ENCODE data around the gene PLEKHA3.
"Not testable (repeated sequence)": the region's sequence is repeated elsewhere in the genome, so short reads cannot be mapped to it uniquely, and the experiment has no call there.

Gene PLEKHA3

DNA sequence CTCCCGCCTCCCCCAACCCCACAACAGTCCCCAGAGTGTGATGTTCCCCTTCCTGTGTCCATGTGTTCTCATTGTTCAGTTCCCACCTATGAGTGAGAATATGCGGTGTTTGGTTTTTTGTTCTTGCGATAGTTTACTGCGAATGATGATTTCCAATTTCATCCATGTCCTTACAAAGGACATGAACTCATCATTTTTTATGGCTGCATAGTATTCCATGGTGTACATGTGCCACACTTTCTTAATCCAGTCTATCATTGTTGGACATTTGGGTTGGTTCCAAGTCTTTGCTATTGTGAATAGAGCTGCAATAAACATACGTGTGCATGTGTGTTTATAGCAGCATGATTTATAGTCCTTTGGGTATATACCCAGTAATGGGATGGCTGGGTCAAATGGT is 44.8 kb downstream of the PLEKHA3 start:
- DNase-seq (ENCODE audit: low read depth): not testable (repeated sequence)

GRCh38 chr2:178525460-178525859 is 45.2 kb downstream of the PLEKHA3 start:
- not testable (repeated sequence) for DNase-seq (ENCODE audit: low read depth)

DNA sequence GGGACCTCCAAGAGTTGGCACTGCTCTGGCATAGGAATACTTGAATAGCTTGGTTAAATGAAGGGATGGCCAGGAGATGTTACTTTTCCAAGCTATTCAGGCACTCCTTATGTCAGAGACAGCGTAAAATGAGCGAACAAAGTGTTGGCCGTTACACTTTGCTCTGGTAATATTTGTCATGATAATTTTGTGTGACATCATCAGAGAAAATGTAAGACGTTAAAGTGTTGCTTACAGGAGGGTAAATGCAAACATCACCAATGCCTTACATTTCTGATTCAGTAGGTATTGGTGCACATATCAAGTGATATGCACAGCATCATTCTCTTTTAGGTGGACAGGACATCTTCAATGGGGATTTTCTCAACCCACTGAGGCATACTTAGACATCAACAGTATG is 46.0 kb downstream of the PLEKHA3 start:
- no peak for DNase-seq (ENCODE audit: low read depth)

DNA sequence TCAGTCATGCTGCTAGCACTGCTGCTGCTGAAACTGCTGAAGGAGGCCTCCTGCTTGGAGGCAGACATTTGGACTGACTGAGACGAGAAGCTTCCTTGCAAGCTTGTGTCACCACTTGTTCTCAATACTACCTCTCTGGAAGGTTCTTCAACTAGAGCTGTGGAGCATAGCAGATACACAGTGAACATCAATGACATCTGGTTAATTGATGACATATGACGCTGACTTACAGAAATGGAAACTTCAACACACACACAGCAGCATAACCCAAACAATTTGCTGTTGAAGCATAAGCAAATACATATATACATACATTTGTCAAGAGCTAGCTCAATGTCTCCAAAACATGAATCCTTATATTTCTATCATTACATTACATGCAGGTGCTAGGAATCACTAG is 47.3 kb downstream of the PLEKHA3 start:
- no peak for DNase-seq (ENCODE audit: low read depth)

DNA sequence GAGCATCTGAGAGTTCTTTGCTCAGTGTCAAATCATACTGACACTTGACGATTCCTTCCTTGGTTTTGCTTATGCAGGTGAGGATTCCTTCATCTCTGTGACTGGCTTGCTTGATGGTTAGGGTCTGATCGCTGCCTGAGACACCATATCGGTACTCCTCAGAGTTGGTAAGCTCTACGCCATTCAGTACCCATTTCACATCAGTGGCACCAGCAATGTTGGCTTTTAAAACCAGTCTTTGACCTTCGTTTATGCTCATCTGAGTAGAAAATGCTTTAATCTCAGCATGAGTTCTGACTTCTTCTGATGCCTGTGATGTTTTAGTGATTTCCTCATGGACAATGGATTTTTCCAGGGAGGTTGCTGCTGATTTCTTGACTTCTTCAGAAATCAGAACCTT is 48.4 kb downstream of the PLEKHA3 start:
- DNase-seq (ENCODE audit: low read depth): no peak

DNA sequence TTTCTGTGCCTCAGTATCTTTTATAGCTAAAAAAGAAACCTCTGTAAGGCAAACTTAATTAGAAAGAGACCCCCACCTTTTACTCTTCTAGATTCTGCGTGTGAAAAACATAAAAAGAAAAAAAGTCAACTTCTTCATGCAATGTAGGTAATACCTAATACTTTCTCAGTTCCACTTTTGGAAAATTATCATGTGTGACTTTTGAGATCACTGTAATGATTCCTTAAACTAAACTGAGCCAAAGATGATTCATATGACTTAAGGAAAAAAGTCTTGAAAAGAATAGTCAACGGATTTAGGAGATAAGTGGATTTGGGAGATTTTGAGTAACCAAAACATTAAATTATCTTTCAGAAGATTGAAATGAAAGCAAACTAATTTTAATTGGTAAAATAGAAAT is 48.9 kb downstream of the PLEKHA3 start:
- no peak for DNase-seq (ENCODE audit: low read depth)

DNA sequence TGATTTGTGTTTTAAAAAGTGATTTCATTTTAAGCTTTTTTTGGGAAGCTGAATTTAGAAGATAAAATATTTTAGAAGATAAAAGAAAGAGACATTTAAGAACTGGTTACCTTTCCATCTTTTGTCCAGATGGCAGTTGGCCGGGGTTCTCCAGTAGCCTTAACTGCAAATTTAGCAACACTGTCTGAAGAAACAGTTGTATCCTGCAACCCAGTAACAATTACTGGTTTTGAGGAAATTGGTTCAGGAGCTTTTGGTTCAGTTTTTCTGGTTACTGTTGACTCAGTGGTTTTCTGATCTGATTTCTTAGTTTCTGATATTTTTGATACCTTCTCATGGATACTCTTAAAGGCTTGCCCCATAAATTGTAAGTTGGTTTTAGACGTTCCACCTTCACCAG is 49.9 kb downstream of the PLEKHA3 start:
- no peak for DNase-seq (ENCODE audit: low read depth)

DNA sequence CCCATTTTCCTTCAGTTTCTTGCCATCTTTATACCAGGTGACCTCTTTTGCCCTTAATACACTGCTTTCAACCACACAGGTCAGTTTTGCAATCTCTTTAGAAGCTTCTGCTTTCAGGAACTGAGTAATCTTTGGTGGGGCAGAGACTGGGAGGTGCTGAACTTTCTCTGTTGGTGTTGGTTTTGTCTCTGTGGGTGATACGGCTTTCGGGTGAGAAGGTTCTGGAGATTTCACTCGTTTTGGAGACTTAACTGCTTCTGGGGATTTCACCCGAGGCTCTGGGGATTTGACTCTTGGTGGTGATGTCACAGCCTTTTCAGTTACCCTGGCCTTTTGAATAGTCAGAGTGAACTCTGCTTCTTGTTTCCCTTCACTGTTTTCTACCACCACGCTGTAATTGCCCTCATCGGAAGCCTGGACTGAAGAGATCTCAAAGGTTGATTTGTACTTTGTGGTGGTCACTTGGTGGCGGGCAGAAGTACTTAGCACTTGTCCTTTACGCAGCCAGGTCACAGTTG is 50.4 kb downstream of the PLEKHA3 start:
- DNase-seq (ENCODE audit: low read depth): no peak

DNA sequence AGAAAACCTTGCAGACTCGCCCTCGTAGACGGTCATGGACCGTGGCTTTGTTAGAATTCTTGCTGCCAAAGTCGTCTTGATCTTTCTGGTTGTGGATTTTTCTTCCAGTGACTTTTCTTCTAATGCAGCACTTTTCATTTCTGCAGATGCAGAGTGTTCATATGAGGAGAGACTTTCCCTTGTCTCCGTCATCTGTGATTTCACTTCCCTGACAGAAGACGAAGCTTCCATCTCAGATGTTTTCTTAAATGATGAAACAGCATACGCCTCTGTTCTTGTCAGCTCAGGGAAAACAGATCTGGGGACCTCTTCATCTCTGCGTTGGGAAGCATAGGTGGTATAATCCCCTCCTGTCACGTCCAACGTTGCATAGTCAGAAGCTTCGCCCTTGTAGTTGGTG is 50.9 kb downstream of the PLEKHA3 start:
- no peak for DNase-seq (ENCODE audit: low read depth)

- no peak for DNase-seq (ENCODE audit: low read depth)
Measured at GRCh38 chr2:178536037-178536436, 55.8 kb downstream of the PLEKHA3 start.

DNA sequence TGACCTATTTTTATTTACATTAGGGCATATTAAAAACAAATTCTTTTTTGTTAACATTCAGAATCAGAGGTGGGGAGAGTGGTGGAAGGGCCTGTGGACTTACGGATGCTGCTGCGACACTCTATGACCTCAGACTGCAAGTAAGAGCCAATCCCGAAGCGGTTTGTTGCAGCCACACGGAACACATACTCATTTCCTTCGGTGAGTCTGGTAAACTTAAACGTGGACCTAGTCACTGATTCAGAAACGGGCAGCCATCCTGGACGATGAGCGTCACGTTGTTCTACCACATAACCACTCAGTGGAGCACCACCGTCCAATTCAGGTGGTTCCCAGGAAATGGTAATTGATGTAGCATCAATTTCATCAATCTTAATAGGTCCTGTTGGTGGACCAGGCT is 61.9 kb downstream of the PLEKHA3 start:
- DNase-seq (ENCODE audit: low read depth): no peak

DNA sequence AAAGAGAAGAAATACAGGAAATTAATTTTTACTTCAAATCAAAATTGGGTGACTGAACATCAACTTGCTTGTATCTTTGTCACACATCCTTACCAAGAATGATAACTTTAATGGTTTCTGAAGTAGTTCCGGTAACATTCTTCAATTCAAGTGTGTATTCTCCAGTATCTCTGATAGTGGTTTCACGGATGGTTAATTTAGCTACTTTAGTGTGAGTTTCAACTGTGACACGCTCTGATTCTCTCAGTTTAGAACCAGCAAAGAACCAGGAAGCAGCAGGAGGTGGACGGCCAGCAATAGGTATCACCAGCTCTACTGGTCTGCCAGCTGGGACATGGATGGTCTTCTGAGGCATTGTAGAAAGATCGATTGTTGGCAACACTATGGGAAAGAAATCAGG is 62.3 kb downstream of the PLEKHA3 start:
- no peak for DNase-seq (ENCODE audit: low read depth)

DNA sequence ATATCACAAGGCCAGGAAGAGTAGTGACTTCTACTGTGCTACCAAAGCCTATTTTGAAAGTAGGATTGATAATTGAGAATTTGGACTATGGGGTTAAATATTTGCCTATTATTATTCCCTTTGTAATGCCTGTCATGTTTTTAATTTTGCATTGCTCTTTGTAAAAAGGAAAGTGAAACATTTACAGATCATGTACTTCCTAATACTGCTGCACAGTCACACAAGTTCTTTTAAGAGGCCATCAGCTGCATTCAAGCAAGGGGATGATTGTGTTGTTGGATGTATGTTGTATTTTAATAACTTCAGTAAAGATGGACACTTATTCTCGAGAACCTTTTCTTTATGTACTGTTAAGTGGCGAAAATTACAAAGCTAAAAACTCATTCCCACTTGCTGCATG is 70.1 kb downstream of the PLEKHA3 start:
- no peak for DNase-seq (ENCODE audit: low read depth)

DNA sequence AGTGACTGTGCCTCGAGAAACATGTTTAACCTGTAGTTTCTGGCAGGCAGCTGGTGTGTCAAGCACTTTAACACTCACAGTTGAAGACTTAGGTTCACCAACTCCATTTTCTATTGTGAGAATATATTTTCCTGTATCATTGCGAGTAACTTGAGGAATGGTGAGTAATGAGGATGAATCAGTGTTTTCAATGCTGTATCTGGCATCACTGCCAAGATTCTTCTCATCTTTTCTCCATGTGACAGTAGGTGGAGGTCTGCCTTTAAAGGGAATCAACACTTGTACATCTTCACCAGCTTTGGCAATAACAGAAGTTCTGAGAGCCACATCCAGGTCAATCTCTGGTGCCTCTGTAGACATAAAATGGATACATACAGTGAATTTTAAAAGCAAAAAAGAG is 72.8 kb downstream of the PLEKHA3 start:
- no peak for DNase-seq (ENCODE audit: low read depth)
